SK-N-SH treated with all-trans-retinoic acid at 6 μM for 48 hours (cell line): Measurements from ENCODE around the gene ASB13.

Experiments used
- ISL1 ChIP-seq: fragments of 250-450 bp; sonication (Bioruptor Pico); IDR thresholded peaks from 2 replicates; pipeline ENCODE4 v2.1.2; 2022; ENCODE audit warnings: mild to moderate bottlenecking, moderate library complexity
- POU6F1 ChIP-seq: fragments of 250-450 bp; sonication (Bioruptor Pico); IDR thresholded peaks from 2 replicates; pipeline ENCODE4 v1.8.0; 2021; ENCODE audit warnings: low read depth, mild to moderate bottlenecking, moderate library complexity, borderline replicate concordance
- ZNF565 ChIP-seq: fragments of 450-650 bp; formaldehyde crosslinking; conservative IDR thresholded peaks from 2 replicates; pipeline ENCODE4 v1.5.0; 2020; ENCODE audit warnings: low read depth, mild to moderate bottlenecking, moderate library complexity

- TF ChIP-seq ISL1 (CRISPR knock-in tag) (no peak), POU6F1 (CRISPR knock-in tag) (no peak), ZNF565 (CRISPR knock-in tag) (no peak)
Measured at GRCh38 chr10:5650664-5651387, 15.6 kb downstream of the ASB13 start.
